Measurements from ENCODE around the gene CDH23.

CDH23 gene

DNA sequence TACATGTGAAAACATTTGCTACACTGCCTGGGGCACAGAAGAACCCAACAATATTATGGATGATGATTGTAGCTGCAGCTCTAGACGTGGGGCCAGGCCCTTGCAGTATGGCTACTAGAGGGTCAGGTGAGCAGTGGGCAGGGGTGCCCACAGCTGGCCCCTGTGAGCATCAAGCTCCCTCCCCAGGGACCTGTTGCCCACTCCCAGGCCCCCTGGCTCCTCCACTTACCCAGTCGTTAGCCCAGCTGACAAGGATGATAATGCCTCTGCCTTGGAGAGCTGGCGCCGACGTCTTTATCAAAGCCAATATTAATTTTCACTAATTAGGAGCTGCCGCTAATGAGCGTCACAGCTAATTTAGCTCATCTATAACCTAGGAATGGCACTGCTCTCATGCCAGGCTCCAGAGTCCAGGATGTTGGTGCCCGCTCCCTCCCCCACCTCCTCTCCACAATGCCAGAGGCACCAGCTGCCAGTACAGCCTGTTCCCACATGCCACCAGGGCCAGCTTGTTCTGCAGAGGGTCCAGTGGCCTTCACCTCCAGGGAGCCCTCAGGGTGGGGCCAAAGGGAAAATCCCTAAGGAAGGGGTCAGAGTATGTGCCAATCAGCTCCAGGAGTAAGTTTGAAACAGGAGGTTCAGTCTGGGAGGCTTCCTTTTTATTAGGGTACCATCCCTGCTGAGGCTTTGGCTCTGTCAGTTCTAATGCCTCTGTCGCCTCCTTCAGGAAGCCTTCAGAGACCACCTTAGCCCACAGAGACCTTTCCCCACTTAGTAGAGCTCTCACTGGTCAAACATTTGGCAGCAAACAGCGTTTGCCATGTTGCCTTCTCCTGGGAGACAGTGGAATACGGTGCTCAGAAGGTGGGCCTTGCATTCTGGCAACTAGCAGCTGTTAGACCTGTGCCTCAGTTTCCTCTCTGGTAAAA is 77.2 kb downstream of the CDH23 start:
- H3K4me3 ChIP-seq (ENCODE audit: insufficient read depth, low read depth, low read length), result no peak overlapping the region
- no peaks in the 10 kb centered on the region for H3K27me3 ChIP-seq (ENCODE audit: control insufficient read depth, insufficient read depth, low read length, poor library complexity, severe bottlenecking)
- WGBS, 2 experiments, result 89% methylated on average over 11 of the region's 11 CpGs
- H3K4me1 ChIP-seq (ENCODE audit: control insufficient read depth, insufficient read depth, low read length), result peaks cover 7% of the 10 kb centered on the region
- no peaks in the 10 kb centered on the region for H3K36me3 ChIP-seq (ENCODE audit: control insufficient read depth, insufficient read depth, low read length)
- H3K27ac ChIP-seq (ENCODE audit: insufficient read depth, low read depth, low read length, poor library complexity, severe bottlenecking), result no peak overlapping the region
- no peaks in the 10 kb centered on the region for H3K9me3 ChIP-seq (ENCODE audit: control insufficient read depth, low read length)

DNA sequence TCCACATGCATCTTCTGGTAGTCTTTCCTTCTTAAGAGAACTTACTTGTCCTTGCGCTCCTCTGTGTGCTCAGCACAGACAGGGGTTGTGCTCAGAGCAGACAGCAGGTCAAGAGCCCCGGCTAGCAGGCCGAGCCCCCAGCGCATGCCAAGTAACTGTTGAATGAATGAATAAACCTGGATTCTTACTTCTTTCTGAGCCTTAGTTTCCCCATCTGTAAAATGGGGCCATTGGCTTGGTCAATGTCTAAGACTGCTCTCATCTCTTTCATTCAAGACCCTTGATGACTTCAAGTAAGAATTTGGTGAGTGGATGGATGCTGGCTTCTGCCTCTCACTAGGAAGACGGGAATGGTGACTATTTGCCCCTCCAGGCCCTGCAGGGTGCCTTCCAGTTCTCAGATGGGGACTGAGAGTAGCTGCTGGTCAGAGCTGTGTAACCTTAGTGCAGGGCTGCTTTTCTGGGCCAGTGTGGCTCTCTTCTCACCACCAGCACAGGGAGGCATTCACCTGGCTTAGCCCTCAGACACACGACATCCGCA is 78.1 kb downstream of the CDH23 start:
- Histone ChIP-seq H3K9me3 (ENCODE audit: control insufficient read depth, low read length) (no peaks in the 10 kb centered on the region), H3K4me1 (ENCODE audit: control insufficient read depth, insufficient read depth, low read length) (peaks cover 7% of the 10 kb centered on the region), H3K4me3 (ENCODE audit: insufficient read depth, low read depth, low read length) (no peak overlapping the region), H3K36me3 (ENCODE audit: control insufficient read depth, insufficient read depth, low read length) (no peaks in the 10 kb centered on the region), H3K27ac (ENCODE audit: insufficient read depth, low read depth, low read length, poor library complexity, severe bottlenecking) (peak overlapping the region; percentile 6), H3K27me3 (ENCODE audit: control insufficient read depth, insufficient read depth, low read length, poor library complexity, severe bottlenecking) (no peaks in the 10 kb centered on the region)
- WGBS, 2 experiments, result 81 to 87% methylated on average over 7 of the region's 7 CpGs

DNA sequence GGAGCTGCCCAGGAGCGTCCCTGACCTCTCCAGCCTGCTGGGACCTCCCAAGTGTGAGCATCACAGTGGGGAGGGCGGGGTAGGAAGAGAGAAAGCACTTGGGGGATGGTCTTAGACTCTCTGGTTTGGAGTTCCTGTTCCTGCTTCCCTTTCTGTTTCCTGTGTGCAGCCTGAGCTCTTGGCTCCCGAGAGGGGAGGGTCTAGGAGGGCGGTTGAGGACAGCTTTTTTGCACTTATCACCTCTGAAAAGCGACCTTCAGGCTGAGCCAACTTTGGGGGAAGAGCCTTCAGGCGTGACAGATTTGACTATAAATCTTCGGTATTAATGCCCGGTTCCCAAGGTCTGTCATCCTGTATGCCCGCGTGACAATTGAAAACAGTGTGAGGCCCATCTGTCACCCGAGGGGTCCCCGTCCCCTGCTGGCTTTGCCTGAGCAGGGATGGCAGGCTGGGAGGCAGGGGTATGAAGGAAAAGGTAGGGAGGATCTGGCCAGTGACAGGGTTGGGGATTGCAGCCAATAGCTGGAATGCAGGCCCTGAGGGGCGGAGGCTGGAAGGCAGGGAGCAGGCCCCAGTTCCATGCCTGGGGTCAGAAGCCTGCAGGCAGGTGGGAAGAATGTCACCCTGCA is 78.6 kb downstream of the CDH23 start:
- peaks cover 7% of the 10 kb centered on the region for H3K4me1 ChIP-seq (ENCODE audit: control insufficient read depth, insufficient read depth, low read length)
- H3K27me3 ChIP-seq (ENCODE audit: control insufficient read depth, insufficient read depth, low read length, poor library complexity, severe bottlenecking), result no peaks in the 10 kb centered on the region
- 56 to 62% methylated on average over 13 of the region's 13 CpGs for WGBS, 2 experiments
- no peak overlapping the region for H3K4me3 ChIP-seq (ENCODE audit: insufficient read depth, low read depth, low read length)
- H3K9me3 ChIP-seq (ENCODE audit: control insufficient read depth, low read length), result no peaks in the 10 kb centered on the region
- peak overlapping the region; percentile 6 for H3K27ac ChIP-seq (ENCODE audit: insufficient read depth, low read depth, low read length, poor library complexity, severe bottlenecking)
- H3K36me3 ChIP-seq (ENCODE audit: control insufficient read depth, insufficient read depth, low read length), result no peaks in the 10 kb centered on the region

DNA sequence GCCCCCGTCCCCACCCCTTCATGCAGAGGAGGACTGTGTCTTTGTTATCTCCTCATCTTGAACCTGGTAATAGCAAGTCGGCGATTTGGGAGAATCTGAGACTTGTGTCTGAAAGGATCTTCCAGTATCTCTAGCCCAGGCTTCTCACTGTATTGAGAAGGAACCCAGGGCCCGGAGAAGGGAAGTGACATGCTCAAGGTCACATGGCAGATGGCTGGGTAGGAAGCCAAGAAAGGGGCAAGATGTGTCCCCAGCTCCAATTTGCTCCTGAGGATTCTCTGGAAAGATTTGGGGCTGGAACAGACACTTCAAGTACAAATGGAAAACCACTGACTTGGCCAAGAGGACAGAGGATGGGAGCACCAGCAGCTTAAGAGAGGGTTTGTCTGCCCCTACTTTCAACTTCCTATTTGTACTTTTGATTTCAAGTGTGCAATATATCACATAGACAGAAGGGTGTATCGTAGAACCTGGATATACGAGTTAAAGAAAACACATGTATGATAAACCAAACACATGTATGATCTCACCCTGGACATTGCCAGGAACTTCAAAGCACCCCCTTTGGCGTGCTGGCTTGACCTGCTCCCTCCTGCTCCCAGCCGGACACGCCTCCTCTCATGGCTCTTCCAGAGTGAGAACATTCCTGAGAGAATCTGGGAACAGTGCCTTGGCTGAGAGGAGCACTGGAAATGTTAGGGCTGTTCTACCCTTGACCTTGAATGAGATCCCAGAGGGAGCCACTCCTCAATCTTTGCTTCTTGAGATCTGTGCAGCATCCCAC is 79.7 kb downstream of the CDH23 start:
- H3K27ac ChIP-seq (ENCODE audit: insufficient read depth, low read depth, low read length, poor library complexity, severe bottlenecking), result no peak overlapping the region
- peaks cover 7% of the 10 kb centered on the region for H3K4me1 ChIP-seq (ENCODE audit: control insufficient read depth, insufficient read depth, low read length)
- H3K27me3 ChIP-seq (ENCODE audit: control insufficient read depth, insufficient read depth, low read length, poor library complexity, severe bottlenecking), result no peaks in the 10 kb centered on the region
- no peaks in the 10 kb centered on the region for H3K36me3 ChIP-seq (ENCODE audit: control insufficient read depth, insufficient read depth, low read length)
- 95 to 96% methylated on average over 9 of the region's 9 CpGs for WGBS, 2 experiments
- no peaks in the 10 kb centered on the region for H3K9me3 ChIP-seq (ENCODE audit: control insufficient read depth, low read length)
- H3K4me3 ChIP-seq (ENCODE audit: insufficient read depth, low read depth, low read length), result no peak overlapping the region

DNA sequence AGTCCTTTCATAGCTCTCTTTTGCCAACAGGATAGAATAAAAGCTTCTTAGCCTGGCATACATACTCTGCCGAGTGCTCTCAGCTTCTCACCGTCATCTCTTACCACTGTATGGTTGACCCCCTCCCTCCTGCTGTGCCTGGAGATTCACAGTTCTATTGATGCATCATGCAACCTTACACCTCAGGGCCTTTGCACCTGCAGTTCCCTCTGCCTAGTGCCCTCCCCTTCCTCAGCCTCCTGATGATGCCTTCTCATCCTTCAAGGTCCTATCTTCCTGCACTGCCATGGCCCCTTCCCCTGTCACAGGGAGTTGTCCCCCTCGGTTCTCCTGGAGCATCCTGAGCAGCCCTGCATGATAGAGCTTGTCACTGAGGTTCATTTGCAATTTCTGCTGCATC is 81.5 kb downstream of the CDH23 start:
- H3K36me3 ChIP-seq (ENCODE audit: control insufficient read depth, insufficient read depth, low read length), result no peaks in the 10 kb centered on the region
- H3K4me3 ChIP-seq (ENCODE audit: insufficient read depth, low read depth, low read length), result no peak overlapping the region
- no peaks in the 10 kb centered on the region for H3K27me3 ChIP-seq (ENCODE audit: control insufficient read depth, insufficient read depth, low read length, poor library complexity, severe bottlenecking)
- 66 to 67% methylated on average over 3 of the region's 3 CpGs for WGBS, 2 experiments
- H3K27ac ChIP-seq (ENCODE audit: insufficient read depth, low read depth, low read length, poor library complexity, severe bottlenecking), result no peak overlapping the region
- H3K9me3 ChIP-seq (ENCODE audit: control insufficient read depth, low read length), result no peaks in the 10 kb centered on the region
- peaks cover 7% of the 10 kb centered on the region for H3K4me1 ChIP-seq (ENCODE audit: control insufficient read depth, insufficient read depth, low read length)

DNA sequence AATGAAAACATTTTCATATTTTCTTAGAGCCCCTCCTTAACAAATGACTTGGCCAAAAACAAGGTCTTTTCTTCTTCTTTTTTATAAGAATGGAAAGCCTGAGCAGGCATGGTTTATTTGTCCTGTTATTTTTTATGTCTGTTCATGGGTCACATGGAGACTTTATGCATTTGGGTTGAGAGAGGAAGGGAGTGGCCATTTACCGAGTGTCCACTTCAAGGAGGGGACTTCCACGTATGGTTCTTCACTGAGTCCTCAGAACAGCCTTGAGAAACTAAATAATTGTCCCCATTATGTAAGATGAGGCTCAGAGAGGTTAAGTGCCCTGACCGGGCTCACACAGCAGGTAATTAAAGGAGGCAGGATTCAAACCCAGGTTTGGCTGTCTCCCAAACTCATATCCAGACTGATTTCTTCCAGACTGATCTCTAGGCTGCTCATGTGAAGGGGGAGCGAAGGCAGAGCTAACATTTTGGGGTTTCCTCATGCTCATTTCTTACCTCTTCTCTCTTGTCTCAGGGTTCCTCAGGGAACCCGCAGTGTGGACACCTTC is 82.2 kb downstream of the CDH23 start:
- 90 to 92% methylated on average over 5 of the region's 5 CpGs for WGBS, 2 experiments
- Histone ChIP-seq H3K27ac (ENCODE audit: insufficient read depth, low read depth, low read length, poor library complexity, severe bottlenecking) (no peak overlapping the region), H3K27me3 (ENCODE audit: control insufficient read depth, insufficient read depth, low read length, poor library complexity, severe bottlenecking) (no peaks in the 10 kb centered on the region), H3K36me3 (ENCODE audit: control insufficient read depth, insufficient read depth, low read length) (no peaks in the 10 kb centered on the region), H3K9me3 (ENCODE audit: control insufficient read depth, low read length) (no peaks in the 10 kb centered on the region), H3K4me1 (ENCODE audit: control insufficient read depth, insufficient read depth, low read length) (peaks cover 7% of the 10 kb centered on the region), H3K4me3 (ENCODE audit: insufficient read depth, low read depth, low read length) (no peak overlapping the region)

DNA sequence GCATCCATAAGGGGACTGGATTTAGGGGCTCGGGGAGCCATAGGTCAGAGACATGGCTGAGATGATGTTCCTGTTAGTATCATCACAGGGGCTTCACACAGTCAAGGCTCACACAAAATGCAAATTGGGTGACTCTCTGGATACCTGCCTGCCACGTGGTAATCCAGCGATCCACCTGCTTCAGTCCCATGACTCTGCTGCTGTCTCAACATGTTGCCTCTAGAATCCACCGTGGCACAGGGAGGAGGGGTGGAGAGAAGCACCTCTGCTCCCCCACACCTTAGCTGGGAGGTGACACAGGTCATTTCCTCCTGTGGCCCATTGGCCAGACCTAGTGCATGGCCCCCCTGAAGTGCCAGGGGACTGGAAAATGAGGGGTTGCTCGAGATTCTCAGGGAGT is 83.1 kb downstream of the CDH23 start:
- Histone ChIP-seq H3K9me3 (ENCODE audit: control insufficient read depth, low read length) (no peaks in the 10 kb centered on the region), H3K36me3 (ENCODE audit: control insufficient read depth, insufficient read depth, low read length) (no peaks in the 10 kb centered on the region), H3K27me3 (ENCODE audit: control insufficient read depth, insufficient read depth, low read length, poor library complexity, severe bottlenecking) (no peaks in the 10 kb centered on the region), H3K4me3 (ENCODE audit: insufficient read depth, low read depth, low read length) (no peak overlapping the region), H3K4me1 (ENCODE audit: control insufficient read depth, insufficient read depth, low read length) (peaks cover 7% of the 10 kb centered on the region), H3K27ac (ENCODE audit: insufficient read depth, low read depth, low read length, poor library complexity, severe bottlenecking) (no peak overlapping the region)
- WGBS, 2 experiments, result 86 to 91% methylated on average over 5 of the region's 5 CpGs

DNA sequence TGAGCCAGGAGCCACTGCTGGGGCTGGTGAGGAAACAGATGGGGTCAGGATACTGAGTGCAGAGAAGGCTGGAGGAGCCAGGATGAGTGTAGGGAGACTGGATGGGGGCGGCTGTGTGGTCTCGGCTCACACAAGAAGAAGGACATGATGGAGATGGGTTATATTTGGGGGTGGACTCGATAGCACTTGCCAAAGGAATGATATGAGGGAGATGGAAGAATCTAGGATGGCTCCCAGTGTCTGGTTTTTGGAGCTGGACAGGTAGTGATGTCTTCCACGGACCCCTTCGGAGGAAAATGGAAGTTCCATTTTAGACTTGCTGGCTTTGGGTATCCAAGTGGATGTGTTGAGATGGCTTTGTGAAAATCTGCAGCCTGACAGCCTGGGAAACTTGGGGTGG is 83.9 kb downstream of the CDH23 start:
- WGBS, 2 experiments, result 92 to 97% methylated on average over 5 of the region's 5 CpGs
- Histone ChIP-seq H3K27me3 (ENCODE audit: control insufficient read depth, insufficient read depth, low read length, poor library complexity, severe bottlenecking) (no peaks in the 10 kb centered on the region), H3K4me1 (ENCODE audit: control insufficient read depth, insufficient read depth, low read length) (no peaks in the 10 kb centered on the region)

DNA sequence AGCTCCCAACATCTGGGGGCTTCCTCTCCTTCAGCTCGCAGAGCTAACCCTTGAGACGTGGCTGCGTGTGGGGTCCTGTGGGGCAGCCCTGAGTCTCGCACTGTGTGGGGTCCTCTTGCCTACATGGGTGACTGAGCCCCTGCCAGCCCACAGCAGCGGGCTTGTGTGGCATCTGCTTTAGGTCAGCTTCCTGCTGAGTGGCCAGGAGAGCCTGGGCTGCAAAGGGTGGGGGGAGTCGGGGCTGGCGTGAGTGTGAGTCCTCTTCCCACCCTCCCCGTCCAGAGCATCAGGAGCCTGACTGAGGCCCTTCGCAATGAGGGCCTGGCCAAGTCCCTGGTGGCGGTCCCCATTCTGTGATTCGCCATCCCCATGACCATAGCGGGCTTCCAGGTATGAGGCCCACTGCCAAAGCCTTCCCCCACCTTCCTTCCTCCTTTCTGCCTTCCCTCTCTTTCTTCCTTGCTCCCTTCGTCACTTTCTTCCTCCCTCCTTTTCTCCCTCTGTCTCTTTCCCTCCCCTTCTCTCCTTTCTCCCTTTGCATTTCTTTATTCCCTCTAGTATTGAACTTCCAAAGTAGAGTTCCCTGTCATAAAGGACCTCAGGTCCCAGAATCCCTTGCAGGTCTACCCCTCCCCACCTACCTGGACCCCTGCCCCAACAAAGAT is 85.2 kb downstream of the CDH23 start:
- H3K36me3 ChIP-seq (ENCODE audit: control insufficient read depth, insufficient read depth, low read length), result no peaks in the 10 kb centered on the region
- no peak overlapping the region for H3K4me3 ChIP-seq (ENCODE audit: insufficient read depth, low read depth, low read length)
- 92 to 95% methylated on average over 13 of the region's 13 CpGs for WGBS, 2 experiments
- H3K9me3 ChIP-seq (ENCODE audit: control insufficient read depth, low read length), result no peaks in the 10 kb centered on the region
- no peaks in the 10 kb centered on the region for H3K4me1 ChIP-seq (ENCODE audit: control insufficient read depth, insufficient read depth, low read length)
- H3K27me3 ChIP-seq (ENCODE audit: control insufficient read depth, insufficient read depth, low read length, poor library complexity, severe bottlenecking), result no peaks in the 10 kb centered on the region
- H3K27ac ChIP-seq (ENCODE audit: insufficient read depth, low read depth, low read length, poor library complexity, severe bottlenecking), result no peak overlapping the region

More for the DNA sequence above, 83.9 kb downstream of the CDH23 start:
- no peaks in the 10 kb centered on the region for H3K36me3 ChIP-seq (ENCODE audit: control insufficient read depth, insufficient read depth, low read length)
- H3K27ac ChIP-seq (ENCODE audit: insufficient read depth, low read depth, low read length, poor library complexity, severe bottlenecking), result no peak overlapping the region
- no peak overlapping the region for H3K4me3 ChIP-seq (ENCODE audit: insufficient read depth, low read depth, low read length)
- no peaks in the 10 kb centered on the region for H3K9me3 ChIP-seq (ENCODE audit: control insufficient read depth, low read length)

All from ectodermal cell (in vitro differentiated cells).